ENCODE results near the gene PKP4. TPM values are rescaled to one million over a fixed set of nuclear protein-coding genes. Genes with fewer than 3 reads are reported as not detected.

Gene PKP4
- total and polyA plus RNA-seq, 3 donors from 2014 or later = 42.5 to 60.5 (median 60.0) TPM

- WGBS, 2 donors = 24 to 28% methylated on average over 3 of the region's 3 CpGs
- H3K9me3 ChIP-seq = no peaks in the 10 kb centered on the region
- no peak overlapping the region for H3K27ac ChIP-seq
- H3K4me3 ChIP-seq = no peak overlapping the region
- H3K27me3 ChIP-seq = no peaks in the 10 kb centered on the region
- DNase-seq = peak; percentile 54
- TF ChIP-seq POLR2A (IDR thresholded peaks at IDR 0.05) = no peak
- TF ChIP-seq CTCF (IDR thresholded peaks at IDR 0.05) = no peak
- intact Hi-C loops (cut with DNase I; ENCODE audit: low total_unique reads) = loop anchor here (5.0 kb wide), 1 partner anchor 282 kb away; no protein-coding TSS in a partner anchor
- H3K36me3 ChIP-seq (ENCODE audit: low read depth, missing control alignments) = no peaks in the 10 kb centered on the region
- no peaks in the 10 kb centered on the region for H3K4me1 ChIP-seq
Observed at GRCh38 chr2:158600155-158600802, 143.5 kb downstream of the PKP4 start.

- intact Hi-C loops (cut with DNase I; ENCODE audit: low total_unique reads) = loop anchor here (5.0 kb wide), 1 partner anchor 280 kb away; no protein-coding TSS in a partner anchor
- Histone ChIP-seq H3K4me3 (no peak overlapping the region), H3K4me1 (no peaks in the 10 kb centered on the region), H3K27ac (no peak overlapping the region), H3K9me3 (no peaks in the 10 kb centered on the region), H3K36me3 (ENCODE audit: low read depth, missing control alignments) (no peaks in the 10 kb centered on the region), H3K27me3 (no peaks in the 10 kb centered on the region)
- TF ChIP-seq POLR2A (IDR thresholded peaks at IDR 0.05) (no peak), CTCF (IDR thresholded peaks at IDR 0.05) (no peak)
- no peak for DNase-seq
- 53 to 63% methylated on average over 2 of the region's 2 CpGs for WGBS, 2 donors
Observed at GRCh38 chr2:158602027-158602426, 145.3 kb downstream of the PKP4 start.

- Histone ChIP-seq H3K36me3 (ENCODE audit: low read depth, missing control alignments) (no peaks in the 10 kb centered on the region), H3K27me3 (no peaks in the 10 kb centered on the region), H3K27ac (no peak overlapping the region), H3K4me3 (no peak overlapping the region), H3K4me1 (no peaks in the 10 kb centered on the region), H3K9me3 (no peaks in the 10 kb centered on the region)
- WGBS, 2 donors = 95% methylated on average over 3 of the region's 3 CpGs
- TF ChIP-seq POLR2A (IDR thresholded peaks at IDR 0.05) (no peak), CTCF (IDR thresholded peaks at IDR 0.05) (no peak)
- no peak for DNase-seq
- intact Hi-C loops (cut with DNase I; ENCODE audit: low total_unique reads) = loop anchor here (5.0 kb wide), 1 partner anchor 279 kb away; no protein-coding TSS in a partner anchor
Observed at GRCh38 chr2:158603205-158603604, 146.5 kb downstream of the PKP4 start.

GRCh38 chr2:158603986-158604385, 147.2 kb downstream of the PKP4 start:
- TF ChIP-seq CTCF (IDR thresholded peaks at IDR 0.05) = no peak
- TF ChIP-seq POLR2A (IDR thresholded peaks at IDR 0.05) = no peak
- Histone ChIP-seq H3K4me3 (no peak overlapping the region), H3K27ac (no peak overlapping the region), H3K27me3 (no peaks in the 10 kb centered on the region), H3K9me3 (no peaks in the 10 kb centered on the region), H3K36me3 (ENCODE audit: low read depth, missing control alignments) (no peaks in the 10 kb centered on the region), H3K4me1 (no peaks in the 10 kb centered on the region)
- WGBS, 2 donors = 89 to 91% methylated on average over 6 of the region's 6 CpGs
- no peak for DNase-seq
- intact Hi-C loops (cut with DNase I; ENCODE audit: low total_unique reads) = loop anchor here (5.0 kb wide), 1 partner anchor 278 kb away; no protein-coding TSS in a partner anchor

- no peaks in the 10 kb centered on the region for H3K9me3 ChIP-seq
- no peak overlapping the region for H3K4me3 ChIP-seq
- TF ChIP-seq POLR2A (IDR thresholded peaks at IDR 0.05) (no peak), CTCF (IDR thresholded peaks at IDR 0.05) (no peak)
- H3K27me3 ChIP-seq = no peaks in the 10 kb centered on the region
- no peaks in the 10 kb centered on the region for H3K36me3 ChIP-seq (ENCODE audit: low read depth, missing control alignments)
- H3K27ac ChIP-seq = no peak overlapping the region
- DNase-seq = no peak
- intact Hi-C loops (cut with DNase I; ENCODE audit: low total_unique reads) = no loop called here
- H3K4me1 ChIP-seq = no peaks in the 10 kb centered on the region
- 73 to 78% methylated on average over 4 of the region's 4 CpGs for WGBS, 2 donors
Observed at GRCh38 chr2:158610059-158610458, 153.3 kb downstream of the PKP4 start.
